ENCODE measurements around the gene ATXN2. TPM values are rescaled to one million over a fixed set of nuclear protein-coding genes. Genes with fewer than 3 reads are reported as not detected.

The ATXN2 gene
- total RNA-seq, 2 donors from 2014 or later = 57.8 to 64.4 TPM

DNA sequence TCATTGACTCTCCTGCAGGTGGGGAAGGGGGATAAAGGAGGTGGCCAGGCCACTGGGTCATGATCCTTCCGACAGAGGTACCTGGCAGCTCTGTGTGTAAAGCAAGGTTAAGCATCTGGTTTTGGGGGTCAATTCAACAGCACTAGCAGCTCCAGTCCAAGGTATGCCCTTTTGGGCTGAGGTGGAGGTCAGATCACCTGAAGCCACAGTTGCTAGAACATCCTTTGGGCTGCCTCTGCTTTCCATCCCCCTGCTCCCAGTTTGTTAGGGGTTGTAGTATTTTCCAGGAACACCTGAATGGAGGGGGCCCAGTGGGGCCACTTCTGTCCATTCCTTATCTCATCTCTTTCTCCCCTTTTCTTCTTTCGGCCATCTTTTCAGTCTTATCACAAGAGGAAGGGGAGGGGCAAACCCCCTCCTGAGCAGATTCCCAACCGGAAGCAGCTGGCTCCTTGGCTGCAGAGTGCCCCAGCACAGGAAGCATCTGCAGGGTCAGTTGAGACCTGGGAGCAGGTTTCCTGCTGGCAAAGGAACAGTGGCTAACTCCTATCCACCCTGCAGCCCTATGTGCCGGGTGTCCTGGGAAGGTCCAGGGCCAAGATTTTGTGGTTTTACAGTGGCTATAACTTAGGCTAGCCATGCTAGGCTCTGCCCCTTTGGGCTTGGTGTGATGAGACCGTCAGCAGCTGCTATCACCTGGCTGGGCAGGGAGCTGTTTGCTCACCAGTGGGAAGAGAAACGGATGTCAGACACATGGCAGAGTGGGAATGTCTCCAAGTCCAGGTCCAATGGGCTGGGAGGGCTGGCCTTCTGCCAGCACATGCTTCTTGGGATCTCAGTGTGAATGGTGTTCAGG lies 153.2 kb downstream of the ATXN2 start:
- no peak for DNase-seq (ENCODE audit: low spot score)
- intact Hi-C loops (cut with DNase I) = no loop called here

GRCh38 chr12:111444925-111445725 lies 154.0 kb downstream of the ATXN2 start:
- intact Hi-C loops (cut with DNase I) = no loop called here

GRCh38 chr12:111444314-111444924 lies 154.7 kb downstream of the ATXN2 start:
- intact Hi-C loops (cut with DNase I) = no loop called here
- no peak for DNase-seq (ENCODE audit: low spot score)

More at GRCh38 chr12:111444925-111445725, 154.0 kb downstream of the ATXN2 start:
- DNase-seq (ENCODE audit: low spot score) = peak; percentile 89

DNA sequence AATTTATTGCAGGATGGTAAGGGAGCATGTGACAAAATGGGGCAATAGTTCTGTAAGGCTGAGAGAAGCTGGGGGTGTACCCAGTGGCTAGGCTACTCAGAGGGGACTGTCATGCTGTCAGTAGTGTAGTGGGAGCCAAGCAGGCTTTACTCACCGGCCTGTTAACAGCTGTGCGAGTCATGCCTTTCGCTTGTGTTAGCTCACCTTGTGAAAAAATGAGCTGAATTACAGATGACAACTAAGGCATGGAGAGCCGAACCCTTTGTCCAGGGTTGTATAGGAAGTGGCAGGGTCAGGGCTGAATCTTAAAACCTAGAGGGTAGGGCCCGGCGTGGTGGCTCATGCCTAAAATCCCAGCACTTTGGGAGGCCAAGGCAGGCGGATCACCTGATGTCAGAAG lies 155.5 kb downstream of the ATXN2 start:
- DNase-seq (ENCODE audit: low spot score) = no peak
- intact Hi-C loops (cut with DNase I) = no loop called here

- intact Hi-C loops (cut with DNase I) = no loop called here
Measured at GRCh38 chr12:111443086-111443485, 156.0 kb downstream of the ATXN2 start.

DNA sequence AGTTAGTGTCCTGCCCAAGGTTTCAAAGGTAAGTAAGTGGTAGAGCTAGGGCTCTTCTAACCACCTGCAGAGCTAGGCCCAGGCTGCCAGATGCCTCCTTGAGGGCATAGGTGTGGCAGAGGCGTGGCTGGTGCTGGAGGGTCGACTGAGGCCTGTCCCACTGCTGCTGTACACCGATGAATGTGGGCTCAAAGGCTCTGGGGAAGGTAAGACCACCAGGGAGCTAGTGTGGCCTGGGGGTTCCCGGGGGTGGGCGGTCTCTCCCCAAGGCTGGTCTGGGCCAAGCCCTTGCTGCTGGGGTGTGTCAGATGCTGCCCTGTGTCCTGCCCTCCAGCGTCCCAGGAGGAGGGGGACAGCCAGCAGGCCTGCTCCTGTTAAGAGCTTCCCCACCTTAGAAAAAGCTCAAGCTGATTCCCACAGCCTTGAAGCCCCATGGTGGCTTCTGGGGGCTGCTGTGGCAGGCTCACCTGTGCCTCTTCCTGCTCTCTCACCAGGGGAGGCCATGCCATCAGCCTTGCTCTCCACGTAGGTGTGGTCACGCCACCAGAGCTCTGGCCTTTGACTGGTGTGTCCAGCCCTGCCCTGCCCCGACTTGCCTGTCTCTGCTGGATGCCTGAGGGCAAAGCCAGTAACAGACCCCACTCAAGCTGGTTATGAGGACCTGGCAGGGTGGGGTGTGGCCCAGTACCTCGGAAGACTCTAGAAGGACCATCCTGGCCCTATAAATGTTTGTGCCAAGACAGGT lies 156.6 kb downstream of the ATXN2 start:
- intact Hi-C loops (cut with DNase I) = no loop called here
- DNase-seq (ENCODE audit: low spot score) = peak; percentile 74

More at GRCh38 chr12:111443086-111443485, 156.0 kb downstream of the ATXN2 start:
- no peak for DNase-seq (ENCODE audit: low spot score)

GRCh38 chr12:111441107-111441928 lies 157.8 kb downstream of the ATXN2 start:
- DNase-seq (ENCODE audit: low spot score) = no peak
- intact Hi-C loops (cut with DNase I) = no loop called here

GRCh38 chr12:111440631-111441030 lies 158.5 kb downstream of the ATXN2 start:
- no peak for DNase-seq (ENCODE audit: low spot score)

DNA sequence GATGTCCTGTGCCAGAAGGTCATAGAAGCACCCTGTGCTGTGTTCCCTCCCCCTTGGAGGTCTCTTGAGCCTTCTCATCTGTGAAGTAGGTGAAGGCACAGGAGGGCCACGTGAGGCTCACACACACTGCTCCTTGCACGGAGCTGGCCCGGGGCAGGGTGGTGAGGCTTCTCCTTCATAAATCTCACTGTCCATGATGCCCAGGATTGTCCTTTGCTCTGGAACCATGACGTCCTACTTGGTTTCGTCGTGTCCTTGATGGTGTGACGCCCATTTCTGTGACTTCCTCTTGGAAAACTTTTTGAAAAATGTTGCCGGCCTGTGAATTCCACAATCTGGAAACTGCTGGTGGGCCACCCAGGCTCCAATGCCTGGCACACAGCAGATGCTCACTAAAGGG lies 159.0 kb downstream of the ATXN2 start:
- DNase-seq (ENCODE audit: low spot score) = no peak
- intact Hi-C loops (cut with DNase I) = no loop called here

More at GRCh38 chr12:111440631-111441030, 158.5 kb downstream of the ATXN2 start:
- intact Hi-C loops (cut with DNase I) = no loop called here

GRCh38 chr12:111439657-111440151 lies 159.4 kb downstream of the ATXN2 start:
- intact Hi-C loops (cut with DNase I) = no loop called here
- DNase-seq (ENCODE audit: low spot score) = no peak

- no peak for DNase-seq (ENCODE audit: low spot score)
- intact Hi-C loops (cut with DNase I) = no loop called here
Measured at GRCh38 chr12:111438481-111438880, 160.6 kb downstream of the ATXN2 start.

DNA sequence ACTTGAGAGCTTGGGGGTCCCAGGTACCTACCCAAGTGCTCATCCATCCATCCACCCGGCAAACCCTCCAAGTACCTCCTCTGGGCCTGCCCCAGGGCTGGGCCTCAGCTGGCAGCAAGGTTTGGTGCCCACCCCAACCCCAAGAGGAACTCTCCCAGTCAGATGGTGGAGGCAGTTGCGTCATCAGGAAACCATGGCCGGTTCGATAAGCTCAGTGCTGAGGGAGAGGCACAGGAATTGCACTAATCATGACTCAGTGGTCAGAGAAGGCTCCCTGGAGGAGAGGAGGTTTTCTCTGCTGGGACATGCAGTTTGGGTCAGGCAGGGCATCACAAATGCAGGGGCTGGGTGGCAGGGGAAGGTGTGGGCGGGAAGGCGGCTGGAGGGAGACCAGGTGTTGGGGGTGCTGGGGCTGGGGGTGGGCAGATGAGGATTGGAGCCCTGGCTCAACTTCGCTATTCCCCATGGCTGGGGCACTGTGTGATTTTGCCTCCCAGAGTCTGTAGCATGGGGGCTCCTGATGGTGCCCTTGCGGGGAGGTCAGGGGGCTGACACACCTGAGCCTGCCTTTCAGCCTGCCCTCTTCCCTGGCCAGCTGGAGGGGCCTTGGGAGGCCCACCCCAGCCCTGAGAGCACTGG lies 161.2 kb downstream of the ATXN2 start:
- intact Hi-C loops (cut with DNase I) = no loop called here
- peak; percentile 89 for DNase-seq (ENCODE audit: low spot score)

DNA sequence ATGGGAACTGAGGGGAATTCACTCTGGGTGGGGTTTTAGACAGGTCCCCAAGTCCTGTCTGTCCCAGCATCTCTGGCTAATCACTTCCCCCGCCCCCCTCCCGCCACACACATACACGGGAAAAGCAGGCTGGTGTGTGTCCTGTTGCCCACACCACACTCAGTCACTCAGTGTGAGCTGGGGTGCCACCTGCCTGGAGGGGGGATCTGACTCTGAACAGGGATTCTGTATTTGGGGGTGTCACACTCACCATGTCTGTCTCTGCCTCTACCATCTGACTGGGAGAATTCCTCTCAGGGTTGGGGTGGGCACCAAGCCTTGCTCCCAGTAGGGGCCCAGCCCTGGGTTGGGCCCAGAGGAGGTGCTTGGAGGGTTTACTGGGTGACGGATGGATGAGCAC lies 162.3 kb downstream of the ATXN2 start:
- no peak for DNase-seq (ENCODE audit: low spot score)
- intact Hi-C loops (cut with DNase I) = no loop called here

DNA sequence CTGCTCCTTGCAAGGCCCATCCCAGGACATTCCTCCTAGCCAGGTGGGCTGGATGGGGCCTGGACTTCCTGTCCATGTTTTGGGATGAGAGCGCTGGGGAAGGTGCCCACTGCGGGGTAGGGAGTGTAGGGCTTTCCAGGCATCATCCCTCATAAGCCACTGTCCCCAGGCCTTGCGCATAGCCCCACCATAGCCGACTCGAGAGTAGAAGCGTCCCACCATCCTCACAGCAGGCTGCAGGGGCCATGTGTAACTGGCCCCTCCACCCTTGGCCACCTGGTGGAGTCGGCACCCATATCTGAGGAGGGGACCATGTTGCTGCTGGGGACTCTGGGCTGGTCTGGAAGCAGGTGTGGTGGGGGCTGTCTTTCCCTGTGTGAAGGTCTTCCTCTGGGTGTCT lies 162.8 kb downstream of the ATXN2 start:
- intact Hi-C loops (cut with DNase I) = no loop called here
- no peak for DNase-seq (ENCODE audit: low spot score)

GRCh38 chr12:111435661-111436201 lies 163.4 kb downstream of the ATXN2 start:
- DNase-seq (ENCODE audit: low spot score) = no peak
- intact Hi-C loops (cut with DNase I) = no loop called here

DNA sequence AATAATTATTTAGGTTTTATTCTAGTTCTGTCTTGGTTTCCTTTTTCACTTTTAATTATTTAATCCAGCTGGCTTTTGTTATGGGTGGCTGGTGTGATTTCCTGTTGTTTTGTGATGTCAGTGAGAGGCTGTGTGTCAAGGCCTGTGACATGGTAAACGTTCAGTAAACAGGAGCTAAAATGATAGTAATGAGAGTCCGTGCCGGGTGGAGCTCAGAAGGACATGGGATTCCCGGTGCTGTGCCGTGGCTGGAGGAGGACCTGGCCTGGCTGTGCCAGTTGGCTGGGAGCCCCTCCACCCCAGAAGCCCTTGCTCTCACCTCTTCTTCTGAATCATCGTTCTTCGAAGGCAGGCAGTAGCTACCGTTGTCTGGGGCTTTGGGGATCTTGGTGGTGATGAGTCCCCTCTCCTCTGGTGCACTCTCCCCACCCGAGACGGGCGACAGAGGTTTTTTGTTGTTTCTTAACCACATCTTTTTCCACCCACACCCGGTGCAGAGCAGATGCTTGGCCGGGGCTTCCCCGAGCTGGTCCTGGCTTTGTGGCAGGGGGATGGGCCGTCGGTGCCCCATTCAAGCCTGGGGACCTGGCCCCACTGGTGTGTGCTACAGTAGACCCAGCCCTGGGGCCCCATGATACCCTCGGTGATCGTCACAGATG lies 164.3 kb downstream of the ATXN2 start:
- no peak for DNase-seq (ENCODE audit: low spot score)
- intact Hi-C loops (cut with DNase I) = no loop called here

- intact Hi-C loops (cut with DNase I) = no loop called here
Measured at GRCh38 chr12:111434049-111434448, 165.1 kb downstream of the ATXN2 start.

More at GRCh38 chr12:111434049-111434448, 165.1 kb downstream of the ATXN2 start:
- DNase-seq (ENCODE audit: low spot score) = no peak
